Immature natural killer cell (primary cell): ENCODE measurements around the gene HBA2. TPM values are rescaled to one million over a fixed set of nuclear protein-coding genes. Genes with fewer than 3 reads are reported as not detected.
"Not testable (repeated sequence)": the region's sequence is repeated elsewhere in the genome, so short reads cannot be mapped to it uniquely, and the experiment has no call there.

Experiments used
- DNase-seq, 3 donors: peaks; one replicate each; pipeline ENCODE4 v3.0.0; 2022; ENCODE audit warnings: mixed read lengths in 1 of 3
- H3K27ac Mint-ChIP-seq, 6 donors: one replicate each; pipeline ENCODE4 v1.8.0; 2020; ENCODE audit warnings: mixed read lengths in 6 of 6, mild to moderate bottlenecking in 5 of 6, inconsistent platforms in 4 of 6, moderate library complexity in 3 of 6
- H3K27me3 Mint-ChIP-seq, 3 donors: one replicate each; pipeline ENCODE4 v1.8.0; 2020 to 2021; ENCODE audit warnings: low read depth in 3 of 3, mild to moderate bottlenecking in 3 of 3, mixed read lengths in 3 of 3, moderate library complexity in 3 of 3, inconsistent platforms in 1 of 3
- H3K36me3 Mint-ChIP-seq, 3 donors: one replicate each; pipeline ENCODE4 v1.8.0; 2020; ENCODE audit warnings: mixed read lengths in 3 of 3, inconsistent platforms in 2 of 3, mild to moderate bottlenecking in 2 of 3
- H3K4me1 Mint-ChIP-seq, 2 donors: one replicate each; pipeline ENCODE4 v1.8.0; 2020; ENCODE audit warnings: inconsistent platforms in 2 of 2, mild to moderate bottlenecking in 2 of 2, mixed read lengths in 2 of 2, moderate library complexity in 1 of 2
- H3K4me3 Mint-ChIP-seq, 5 donors: one replicate each; pipeline ENCODE4 v1.8.0; 2020; ENCODE audit warnings: mild to moderate bottlenecking in 5 of 5, mixed read lengths in 5 of 5, inconsistent platforms in 3 of 5, moderate library complexity in 3 of 5
- H3K9me3 Mint-ChIP-seq, 6 donors: one replicate each; pipeline ENCODE4 v1.8.0; 2020; ENCODE audit warnings: mild to moderate bottlenecking in 6 of 6, mixed read lengths in 6 of 6, inconsistent platforms in 4 of 6, moderate library complexity in 3 of 6
- polyA plus RNA-seq, 3 donors: library from polyadenylated mRNA; unstranded; fragments of 300-500 nt; fragmentation: Illumina TruSeq; gene quantifications; one replicate each; pipeline ENCODE4 v1.2.3, GENCODE V29; 2021

Gene HBA2
- polyA plus RNA-seq, 3 donors from 2014 or later: 202 to 797 (median 725) TPM

DNA sequence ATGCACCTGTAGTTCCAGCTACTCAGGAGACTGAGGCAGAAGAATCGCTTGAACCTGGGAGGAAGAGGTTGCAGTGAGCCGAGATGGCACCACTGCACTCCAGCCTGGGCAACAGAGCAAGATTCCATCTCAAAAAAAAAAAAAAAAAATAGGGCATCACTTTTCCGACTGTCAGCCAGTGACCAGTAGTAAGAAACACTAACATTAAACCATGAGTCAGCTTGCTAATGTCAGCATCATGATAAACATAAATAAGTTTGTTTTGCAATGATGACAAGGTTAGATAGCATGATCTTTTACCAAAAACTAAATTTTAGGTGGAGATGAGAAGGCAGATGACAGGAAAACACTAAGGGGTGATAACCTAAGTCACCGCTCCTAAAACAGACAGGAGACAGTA, 36.7 kb downstream of the HBA2 start:
- not testable (repeated sequence) for H3K4me3 Mint-ChIP-seq, H3K4me1 Mint-ChIP-seq, H3K9me3 Mint-ChIP-seq, H3K27me3 Mint-ChIP-seq, H3K27ac Mint-ChIP-seq, DNase-seq
- H3K36me3 Mint-ChIP-seq: peaks cover 12 to 27% (median 13%) of the 10 kb centered on the region in 3 donors

- peaks cover 3 to 18% (median 6%) of the 10 kb centered on the region in 3 donors for H3K36me3 Mint-ChIP-seq
- H3K9me3 Mint-ChIP-seq, H3K4me3 Mint-ChIP-seq: not testable (repeated sequence)
Measured at GRCh38 chr16:211631-212180, 39.0 kb downstream of the HBA2 start.

GRCh38 chr16:212999-213398, 40.3 kb downstream of the HBA2 start:
- no peak for DNase-seq
- H3K36me3 Mint-ChIP-seq: peaks cover 2 to 16% (median 6%) of the 10 kb centered on the region in 3 donors
- peaks cover 2 to 7% of the 10 kb centered on the region in 2 donors for H3K4me1 Mint-ChIP-seq
- peaks cover 0 to 5% (median 0%) of the 10 kb centered on the region in 3 donors for H3K27me3 Mint-ChIP-seq
- H3K4me3 Mint-ChIP-seq: no peak overlapping the region
- peak overlapping the region in 1 of 6 donors; percentile 49 for H3K27ac Mint-ChIP-seq
- no peaks in the 10 kb centered on the region for H3K9me3 Mint-ChIP-seq

More at GRCh38 chr16:211631-212180, 39.0 kb downstream of the HBA2 start:
- not testable (repeated sequence) for H3K27ac Mint-ChIP-seq, H3K27me3 Mint-ChIP-seq, H3K4me1 Mint-ChIP-seq, DNase-seq

- H3K9me3 Mint-ChIP-seq: no peaks in the 10 kb centered on the region
- DNase-seq: no peak
- H3K4me1 Mint-ChIP-seq: peaks cover 3 to 16% of the 10 kb centered on the region in 2 donors
- H3K27ac Mint-ChIP-seq: peak overlapping the region in 2 of 6 donors; percentile 8 to 18
- peaks cover 3 to 20% (median 12%) of the 10 kb centered on the region in 3 donors for H3K36me3 Mint-ChIP-seq
- H3K27me3 Mint-ChIP-seq: peaks cover 0 to 8% (median 0%) of the 10 kb centered on the region in 3 donors
- H3K4me3 Mint-ChIP-seq: no peak overlapping the region
Measured at GRCh38 chr16:220021-220420, 47.3 kb downstream of the HBA2 start.

Other genes with a start within 250 kb of the HBA2 start
- 10 to 100 TPM; 26.9 to 40.7 (median 34.6) TPM for gene POLR3K, start 119.3 kb upstream of the HBA2 start, polyA plus RNA-seq
- 10 to 100 TPM; 22.0 to 51.1 (median 30.7) TPM for gene SNRNP25, start 119.0 kb upstream of the HBA2 start, polyA plus RNA-seq
- gene RHBDF1, start 100.2 kb upstream of the HBA2 start, polyA plus RNA-seq: under 1 TPM in 1 of 3 donors, not detected in 2; 0.24 TPM
- gene MPG, start 94.7 kb upstream of the HBA2 start, polyA plus RNA-seq: 100 to 1,000 TPM in 2 of 3 donors, 10 to 100 TPM in 1; 96.0 to 134 (median 106) TPM
- 10 to 100 TPM; 13.3 to 28.6 (median 27.0) TPM for gene NPRL3, start 34.2 kb upstream of the HBA2 start, polyA plus RNA-seq
- gene HBZ, start 20.2 kb upstream of the HBA2 start, polyA plus RNA-seq: not detected
- 1 to 10 TPM in 1 of 3 donors, not detected in 2; 2.5 TPM for gene HBM, start 6.9 kb upstream of the HBA2 start, polyA plus RNA-seq
- 100 to 1,000 TPM in 2 of 3 donors, 10 to 100 TPM in 1; 70.7 to 207 (median 119) TPM for gene HBA1, start 3.8 kb downstream of the HBA2 start, polyA plus RNA-seq
- gene HBQ1, start 7.6 kb downstream of the HBA2 start, polyA plus RNA-seq: 10 to 100 TPM in 1 of 3 donors, 1 to 10 TPM in 2; 4.9 to 10.3 (median 8.9) TPM
- 10 to 100 TPM in 2 of 3 donors, 1 to 10 TPM in 1; 4.5 to 15.0 (median 10.4) TPM for gene LUC7L, start 56.6 kb downstream of the HBA2 start, polyA plus RNA-seq
- gene FAM234A, start 61.9 kb downstream of the HBA2 start, polyA plus RNA-seq: 10 to 100 TPM; 19.3 to 56.6 (median 24.4) TPM
- not detected for gene RGS11, start 103.1 kb downstream of the HBA2 start, polyA plus RNA-seq
- not detected for gene ARHGDIG, start 107.7 kb downstream of the HBA2 start, polyA plus RNA-seq
- gene PDIA2, start 110.3 kb downstream of the HBA2 start, polyA plus RNA-seq: not detected
- gene AXIN1, start 179.8 kb downstream of the HBA2 start, polyA plus RNA-seq: 10 to 100 TPM in 1 of 3 donors, 1 to 10 TPM in 2; 1.9 to 12.5 (median 5.2) TPM
- 100 to 1,000 TPM in 2 of 3 donors, 10 to 100 TPM in 1; 98.6 to 139 (median 106) TPM for gene MRPL28, start 197.7 kb downstream of the HBA2 start, polyA plus RNA-seq
- gene PGAP6, start 209.1 kb downstream of the HBA2 start, polyA plus RNA-seq: 10 to 100 TPM; 16.0 to 35.9 (median 23.7) TPM
- 10 to 100 TPM; 30.4 to 53.7 (median 36.5) TPM for gene NME4, start 224.3 kb downstream of the HBA2 start, polyA plus RNA-seq
- 10 to 100 TPM in 1 of 3 donors, 1 to 10 TPM in 2; 3.6 to 12.9 (median 5.4) TPM for gene DECR2, start 229.0 kb downstream of the HBA2 start, polyA plus RNA-seq